ENCODE measurements around the gene UBE2D1. TPM values are rescaled to one million over a fixed set of nuclear protein-coding genes. Genes with fewer than 3 reads are reported as not detected.

UBE2D1 gene
- total and polyA plus RNA-seq, 2 of the 13 experiments (the other 11 are each of a cell fraction or from before 2014, with no cell fraction given) = 6.2 to 13.8 TPM

DNA sequence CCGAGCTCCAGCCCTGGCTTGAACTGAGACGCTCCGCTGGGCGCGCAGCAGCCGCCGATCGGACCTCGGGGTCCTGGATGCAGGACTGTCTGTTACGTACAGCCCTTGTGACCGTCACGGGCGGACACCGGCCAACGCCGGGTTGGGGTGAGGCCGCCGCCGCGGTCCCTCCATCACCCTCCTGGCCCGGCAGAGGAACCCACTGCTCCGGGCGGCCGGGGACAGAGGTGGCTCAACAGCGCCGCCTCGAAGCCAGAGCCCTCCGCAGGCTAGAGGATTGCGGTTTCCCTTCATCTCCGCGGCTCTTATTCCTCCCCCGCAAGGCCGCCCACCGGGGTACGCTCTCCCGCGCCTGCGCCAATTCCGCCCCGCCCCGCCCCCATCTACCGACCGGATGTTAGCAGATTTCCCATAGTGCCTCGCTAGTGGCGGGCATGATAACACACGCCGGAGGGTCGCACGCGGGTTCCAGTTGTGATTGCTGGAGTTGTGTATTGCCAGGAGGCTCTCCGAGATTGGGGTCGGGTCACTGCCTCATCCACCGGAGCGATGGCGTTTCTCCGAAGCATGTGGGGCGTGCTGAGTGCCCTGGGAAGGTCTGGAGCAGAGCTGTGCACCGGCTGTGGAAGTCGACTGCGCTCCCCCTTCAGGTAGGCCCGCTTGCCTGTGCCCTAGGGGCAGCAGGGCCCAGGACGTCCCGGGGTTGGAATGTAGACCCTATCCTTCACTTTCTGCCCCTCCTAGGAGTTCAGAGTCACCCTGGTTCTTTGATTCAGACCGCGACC lies 50.4 kb downstream of the UBE2D1 start, which contains the start of gene TFAM (continued):
- TF ChIP-seq ARHGAP35 (CRISPR knock-in tag; IDR thresholded peaks at IDR 0.05; ENCODE audit: borderline replicate concordance) = peak; percentile 69; the same call in 1 of the 2 replicates
- TF ChIP-seq, protein P1, sequence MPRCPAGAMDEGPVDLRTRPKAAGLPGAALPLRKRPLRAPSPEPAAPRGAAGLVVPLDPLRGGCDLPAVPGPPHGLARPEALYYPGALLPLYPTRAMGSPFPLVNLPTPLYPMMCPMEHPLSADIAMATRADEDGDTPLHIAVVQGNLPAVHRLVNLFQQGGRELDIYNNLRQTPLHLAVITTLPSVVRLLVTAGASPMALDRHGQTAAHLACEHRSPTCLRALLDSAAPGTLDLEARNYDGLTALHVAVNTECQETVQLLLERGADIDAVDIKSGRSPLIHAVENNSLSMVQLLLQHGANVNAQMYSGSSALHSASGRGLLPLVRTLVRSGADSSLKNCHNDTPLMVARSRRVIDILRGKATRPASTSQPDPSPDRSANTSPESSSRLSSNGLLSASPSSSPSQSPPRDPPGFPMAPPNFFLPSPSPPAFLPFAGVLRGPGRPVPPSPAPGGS (CRISPR knock-in tag; IDR thresholded peaks at IDR 0.05) = peak; percentile 88
- TF ChIP-seq ZNF597 (CRISPR knock-in tag; IDR thresholded peaks at IDR 0.05) = no peak
- TF ChIP-seq POGK (CRISPR knock-in tag; conservative IDR thresholded peaks at IDR 0.05) = peak; percentile 75; the same call in 1 of the 2 replicates
- peak; percentile 2; the same call in 1 of the 2 replicates for TF ChIP-seq BHLHE40 (IDR thresholded peaks at IDR 0.05; ENCODE audit: low read length)
- peak; percentile 89; the same call in 1 of the 2 replicates for TF ChIP-seq ARID2 (CRISPR knock-in tag; IDR thresholded peaks at IDR 0.05; ENCODE audit: borderline replicate concordance)
- TF ChIP-seq GATAD1 (CRISPR knock-in tag; IDR thresholded peaks at IDR 0.05) = peak; percentile 92
- no peak for TF ChIP-seq ZBTB49 (CRISPR knock-in tag; IDR thresholded peaks at IDR 0.05; ENCODE audit: borderline replicate concordance)
- TF ChIP-seq MXD1 (CRISPR knock-in tag; IDR thresholded peaks at IDR 0.05) = peak; percentile 86
- peak; percentile 71; the same call in 1 of the 2 replicates for TF ChIP-seq DR1 (CRISPR knock-in tag; IDR thresholded peaks at IDR 0.05)
- TF ChIP-seq AKAP8 (CRISPR knock-in tag; IDR thresholded peaks at IDR 0.05) = 0 out of 2 replicates have a peak, but pooled peaks have one; percentile 19
- TF ChIP-seq KDM3A (CRISPR knock-in tag; IDR thresholded peaks at IDR 0.05; ENCODE audit: low read depth) = peak; percentile 14; the same call in 1 of the 2 replicates
- peak; percentile 75 for TF ChIP-seq ZBTB38 (CRISPR knock-in tag; IDR thresholded peaks at IDR 0.05)
- TF ChIP-seq TEAD3 (CRISPR knock-in tag; optimal IDR thresholded peaks at IDR 0.05; ENCODE audit: borderline replicate concordance) = peak; percentile 33
- TF ChIP-seq DRAP1 (CRISPR knock-in tag; IDR thresholded peaks at IDR 0.05) = peak; percentile 90
- peak; percentile 74 for TF ChIP-seq AGO2 (optimal IDR thresholded peaks at IDR 0.05; ENCODE audit: low read depth, low read length)
- no peak for TF ChIP-seq ZEB1 (IDR thresholded peaks at IDR 0.05; ENCODE audit: insufficient replicate concordance, low read depth)
- TF ChIP-seq ZNF552 (CRISPR knock-in tag; IDR thresholded peaks at IDR 0.05; ENCODE audit: borderline replicate concordance) = no peak

All from HepG2 (cell line).